ENCODE measurements around the gene ABHD4. TPM values are rescaled to one million over a fixed set of nuclear protein-coding genes. Genes with fewer than 3 reads are reported as not detected.
A peak's percentile ranks its signal among the peaks of the same experiment; 100 is the strongest.

The ABHD4 gene
- total and polyA plus RNA-seq, 10 of the 15 experiments (the other 5 are each of a cell fraction or from before 2014, with no cell fraction given), result 5.4 to 28.7 (median 10.8) TPM

DNA sequence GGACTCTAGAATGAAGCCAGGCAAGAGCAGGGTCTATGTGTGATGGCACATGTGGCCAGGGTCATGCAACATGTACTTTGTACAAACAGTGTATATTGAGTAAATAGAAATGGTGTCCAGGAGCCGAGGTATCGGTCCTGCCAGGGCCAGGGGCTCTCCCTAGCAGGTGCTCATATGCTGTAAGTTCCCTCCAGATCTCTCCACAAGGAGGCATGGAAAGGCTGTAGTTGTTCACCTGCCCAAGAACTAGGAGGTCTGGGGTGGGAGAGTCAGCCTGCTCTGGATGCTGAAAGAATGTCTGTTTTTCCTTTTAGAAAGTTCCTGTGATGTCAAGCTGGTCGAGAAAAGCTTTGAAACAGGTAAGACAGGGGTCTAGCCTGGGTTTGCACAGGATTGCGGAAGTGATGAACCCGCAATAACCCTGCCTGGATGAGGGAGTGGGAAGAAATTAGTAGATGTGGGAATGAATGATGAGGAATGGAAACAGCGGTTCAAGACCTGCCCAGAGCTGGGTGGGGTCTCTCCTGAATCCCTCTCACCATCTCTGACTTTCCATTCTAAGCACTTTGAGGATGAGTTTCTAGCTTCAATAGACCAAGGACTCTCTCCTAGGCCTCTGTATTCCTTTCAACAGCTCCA is 48.7 kb upstream of the ABHD4 start:
- H3K27me3 ChIP-seq (replicated peaks in 1 of 2; ENCODE audit: control insufficient read depth in 2 of 2, insufficient read depth in 2 of 2, low read length in 1 of 2), result no peaks in the 10 kb centered on the region
- H3K4me2 ChIP-seq (ENCODE audit: control insufficient read depth, insufficient read depth), result peak overlapping the region; percentile 81
- peak overlapping the region; percentile 66 for H3K9ac ChIP-seq (ENCODE audit: control insufficient read depth, insufficient read depth, low read length)
- ChIA-PET CTCF (interaction anchor here (1.1 to 7.1 kb wide), 4 partner anchors 10 to 60 kb away, joined by 3 to 58 read pairs (median 10); no protein-coding TSS in a partner anchor), SMC1A (ENCODE audit: uncharacterized antibody, unreplicated experiment) (interaction anchor here (0.7 to 9.2 kb wide), 17 partner anchors 9 to 230 kb away, joined by 3 to 105 read pairs (median 4); no protein-coding TSS in a partner anchor), RAD21 (ENCODE audit: unreplicated experiment) (interaction anchor here (1.0 to 6.6 kb wide), 12 partner anchors 12 to 159 kb away, joined by 3 to 48 read pairs (median 9); no protein-coding TSS in a partner anchor), POLR2A (interaction anchor here (0.5 to 6.3 kb wide), 10 partner anchors 10 to 68 kb away, joined by 3 to 74 read pairs (median 4); no protein-coding TSS in a partner anchor)
- H3K27ac ChIP-seq (ENCODE audit: control insufficient read depth, insufficient read depth), result peak overlapping the region; percentile 97
- FAIRE-seq (no peak), DNase-seq (ENCODE audit: low read depth, low spot score) (no peak), ATAC-seq (no peak)
- TSS peak; percentile 98 for BruUV-seq (replicated peaks)
- H3K4me3 ChIP-seq, result no peak overlapping the region
- TF ChIP-seq NR2C1 (IDR thresholded peaks at IDR 0.05), result no peak
- no peak for TF ChIP-seq MYC (IDR thresholded peaks at IDR 0.05; ENCODE audit: insufficient read depth, insufficient read length, insufficient replicate concordance, low read length, severe bottlenecking)
- TF ChIP-seq MEF2A (IDR thresholded peaks at IDR 0.05; ENCODE audit: insufficient read depth, low read depth, low read length), result no peak
- no peak for TF ChIP-seq FOS (IDR thresholded peaks at IDR 0.05; ENCODE audit: borderline replicate concordance, extremely low read depth, insufficient read length)
- peak; percentile 16; the same call in 1 of the 2 replicates for TF ChIP-seq ATF3 (IDR thresholded peaks at IDR 0.05; ENCODE audit: borderline replicate concordance, extremely low read depth, low read depth, low read length)
- TF ChIP-seq, protein P1, sequence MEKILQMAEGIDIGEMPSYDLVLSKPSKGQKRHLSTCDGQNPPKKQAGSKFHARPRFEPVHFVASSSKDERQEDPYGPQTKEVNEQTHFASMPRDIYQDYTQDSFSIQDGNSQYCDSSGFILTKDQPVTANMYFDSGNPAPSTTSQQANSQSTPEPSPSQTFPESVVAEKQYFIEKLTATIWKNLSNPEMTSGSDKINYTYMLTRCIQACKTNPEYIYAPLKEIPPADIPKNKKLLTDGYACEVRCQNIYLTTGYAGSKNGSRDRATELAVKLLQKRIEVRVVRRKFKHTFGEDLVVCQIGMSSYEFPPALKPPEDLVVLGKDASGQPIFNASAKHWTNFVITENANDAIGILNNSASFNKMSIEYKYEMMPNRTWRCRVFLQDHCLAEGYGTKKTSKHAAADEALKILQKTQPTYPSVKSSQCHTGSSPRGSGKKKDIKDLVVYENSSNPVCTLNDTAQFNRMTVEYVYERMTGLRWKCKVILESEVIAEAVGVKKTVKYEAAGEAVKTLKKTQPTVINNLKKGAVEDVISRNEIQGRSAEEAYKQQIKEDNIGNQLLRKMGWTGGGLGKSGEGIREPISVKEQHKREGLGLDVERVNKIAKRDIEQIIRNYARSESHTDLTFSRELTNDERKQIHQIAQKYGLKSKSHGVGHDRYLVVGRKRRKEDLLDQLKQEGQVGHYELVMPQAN (conservative IDR thresholded peaks at IDR 0.05), result no peak
- TF ChIP-seq, protein P2, sequence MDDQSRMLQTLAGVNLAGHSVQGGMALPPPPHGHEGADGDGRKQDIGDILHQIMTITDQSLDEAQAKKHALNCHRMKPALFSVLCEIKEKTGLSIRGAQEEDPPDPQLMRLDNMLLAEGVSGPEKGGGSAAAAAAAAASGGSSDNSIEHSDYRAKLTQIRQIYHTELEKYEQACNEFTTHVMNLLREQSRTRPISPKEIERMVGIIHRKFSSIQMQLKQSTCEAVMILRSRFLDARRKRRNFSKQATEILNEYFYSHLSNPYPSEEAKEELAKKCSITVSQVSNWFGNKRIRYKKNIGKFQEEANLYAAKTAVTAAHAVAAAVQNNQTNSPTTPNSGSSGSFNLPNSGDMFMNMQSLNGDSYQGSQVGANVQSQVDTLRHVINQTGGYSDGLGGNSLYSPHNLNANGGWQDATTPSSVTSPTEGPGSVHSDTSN (IDR thresholded peaks at IDR 0.05; ENCODE audit: insufficient replicate concordance, low read depth, low read length), result no peak
- TF ChIP-seq EED (IDR thresholded peaks at IDR 0.05; ENCODE audit: low read depth), result no peak
- H3K79me2 ChIP-seq (ENCODE audit: control insufficient read depth, insufficient read depth, low read length), result peaks cover 3% of the 10 kb centered on the region
- H2AFZ ChIP-seq (ENCODE audit: control insufficient read depth, low read depth, low read length), result no peak overlapping the region
- intact Hi-C loops (cut with micrococcal nuclease; ENCODE audit: unreplicated experiment), result no loop called here
- no peaks in the 10 kb centered on the region for H3K9me3 ChIP-seq (replicated peaks; ENCODE audit: control insufficient read depth, insufficient read depth, low read length)
- peaks cover 54% of the 10 kb centered on the region for H3K4me1 ChIP-seq (ENCODE audit: control insufficient read depth, insufficient read depth, low read length)
- in situ Hi-C loops (cut with MboI), result no loop called here
- H3K36me3 ChIP-seq (ENCODE audit: control insufficient read depth in 2 of 2, insufficient read depth in 2 of 2, low read length in 1 of 2), result peaks cover 24 to 34% of the 10 kb centered on the region in 2 experiments
- WGBS (ENCODE audit: insufficient coverage, insufficient replicate concordance, low lambda C conversion rate, missing lambda C conversion rate), result 39% methylated on average over 6 of the region's 6 CpGs
- no peaks in the 10 kb centered on the region for H4K20me1 ChIP-seq (ENCODE audit: control insufficient read depth, insufficient read depth)
